GM19193 (cell line): ENCODE measurements around the gene GRAMD4.

Experiments
- POLR2A ChIP-seq: IDR thresholded peaks from 4 replicates; pipeline ENCODE4 v1.6.1; 2011; ENCODE audit not compliant: insufficient read depth, insufficient read length; ENCODE audit errors: extremely low read depth

The GRAMD4 gene

DNA sequence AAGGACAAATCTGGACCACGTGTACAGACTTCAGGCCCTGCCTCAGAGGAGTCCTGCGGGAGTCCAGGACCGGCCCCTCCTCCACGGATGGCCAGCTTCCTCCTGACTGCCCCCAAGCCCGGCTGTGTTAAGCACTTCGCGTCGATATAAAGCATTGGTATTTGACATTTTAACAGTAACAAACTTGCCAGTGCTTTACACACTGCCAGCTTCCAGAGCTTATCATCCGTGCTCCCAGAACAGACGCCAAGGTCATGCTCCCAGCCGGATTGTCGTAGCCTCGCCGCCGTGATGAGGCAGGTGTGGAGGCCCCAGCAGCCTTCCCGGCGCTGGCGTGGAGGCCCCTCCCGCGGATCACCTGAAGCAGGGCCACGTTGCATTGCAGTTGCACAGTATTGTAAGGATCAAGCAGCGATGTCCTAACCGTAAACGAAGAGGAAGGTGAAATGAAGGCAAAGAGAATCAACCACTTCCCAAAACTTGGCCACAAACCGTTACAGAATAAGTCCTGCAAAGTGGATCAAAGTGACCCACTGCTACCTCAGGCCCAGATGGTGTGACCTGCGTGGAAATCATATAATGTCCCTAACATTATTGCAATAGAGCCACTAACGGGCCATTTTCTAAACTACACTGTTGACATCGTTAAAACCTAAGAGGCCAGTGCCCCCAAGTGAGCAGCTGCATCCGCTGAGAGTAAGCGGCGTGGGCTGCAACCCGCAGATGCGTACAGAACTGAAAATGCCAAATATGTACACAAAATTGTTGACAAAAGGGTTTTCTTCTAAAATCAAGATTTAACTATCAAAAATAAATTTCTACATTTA, 66.2 kb downstream of the GRAMD4 start:
- no peak for TF ChIP-seq POLR2A

DNA sequence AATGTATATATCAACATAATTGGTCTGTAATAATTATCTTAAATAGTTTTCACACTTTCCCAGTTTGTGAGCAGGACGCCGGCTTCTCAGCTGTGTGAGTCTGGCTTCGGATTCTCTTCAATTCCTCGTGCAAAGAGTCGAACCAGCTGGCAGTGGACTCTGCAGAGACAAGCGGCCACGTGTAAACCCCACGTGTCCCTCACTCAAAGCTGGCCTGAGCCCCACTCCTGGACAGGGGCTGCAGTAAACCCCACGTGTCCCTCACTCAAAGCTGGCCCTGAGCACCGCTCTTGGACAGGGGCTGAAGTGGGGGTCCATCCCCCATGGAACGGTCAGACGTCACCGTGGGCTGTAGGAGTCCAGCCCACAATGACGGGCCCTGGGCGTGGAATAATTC, 66.9 kb downstream of the GRAMD4 start:
- TF ChIP-seq POLR2A: no peak

DNA sequence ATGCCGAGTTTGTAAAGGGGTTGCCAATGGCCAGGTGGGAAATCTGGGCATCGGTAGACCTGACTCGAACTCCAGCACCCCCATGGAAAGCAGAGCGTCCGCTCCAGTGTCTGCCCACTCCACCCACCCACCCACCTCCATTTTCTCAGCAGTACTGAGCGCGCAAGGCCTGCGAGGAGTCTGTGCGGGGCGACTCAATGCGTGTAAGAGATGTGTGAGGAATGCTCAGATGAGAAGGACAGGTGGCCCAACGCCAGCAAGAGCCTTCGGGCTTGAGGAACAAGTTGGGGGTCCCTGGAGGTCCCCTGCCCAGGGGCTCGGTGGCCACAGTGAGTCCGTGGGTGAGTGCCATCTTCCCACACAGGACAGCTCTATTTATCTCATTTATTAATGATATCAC, 67.3 kb downstream of the GRAMD4 start:
- no peak for TF ChIP-seq POLR2A

DNA sequence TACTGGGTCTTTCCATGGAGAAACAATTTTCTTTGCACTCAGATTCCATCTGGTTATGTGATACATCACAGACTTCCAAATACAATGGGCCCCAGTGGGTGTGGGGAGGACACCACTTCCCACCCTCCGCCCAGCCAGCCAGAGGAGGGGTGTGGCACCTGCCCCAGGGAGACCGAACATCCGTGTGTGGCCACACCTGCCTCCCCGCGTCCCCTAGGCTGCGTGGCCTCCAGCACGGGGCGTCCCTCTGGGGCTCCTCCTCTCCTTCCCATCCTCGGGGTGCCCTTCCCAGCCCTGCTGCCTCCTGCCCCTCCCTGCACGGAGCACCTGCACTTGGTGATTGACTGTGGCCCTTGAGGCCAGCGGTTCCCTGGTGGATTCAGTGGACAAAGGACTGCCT, 68.8 kb downstream of the GRAMD4 start:
- no peak for TF ChIP-seq POLR2A

DNA sequence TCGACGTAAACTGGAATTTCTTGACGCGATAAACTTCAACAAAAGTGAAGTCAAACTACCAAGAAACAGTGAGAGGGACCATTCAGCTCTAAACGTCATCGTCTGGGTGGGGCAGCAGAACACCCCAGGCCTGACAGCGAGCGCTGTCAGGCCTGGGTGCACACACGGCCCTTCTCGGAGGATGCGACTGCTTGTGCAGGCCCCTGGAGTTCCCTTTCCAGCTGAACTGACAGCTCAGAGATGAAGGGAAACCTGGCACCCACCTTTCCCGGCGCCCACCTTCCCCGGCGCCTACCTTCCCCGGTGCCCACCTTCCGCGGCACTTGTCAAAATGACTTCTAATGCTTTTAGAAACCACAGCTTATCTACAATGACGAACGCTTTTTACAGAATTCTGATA, 70.0 kb downstream of the GRAMD4 start:
- no peak for TF ChIP-seq POLR2A

DNA sequence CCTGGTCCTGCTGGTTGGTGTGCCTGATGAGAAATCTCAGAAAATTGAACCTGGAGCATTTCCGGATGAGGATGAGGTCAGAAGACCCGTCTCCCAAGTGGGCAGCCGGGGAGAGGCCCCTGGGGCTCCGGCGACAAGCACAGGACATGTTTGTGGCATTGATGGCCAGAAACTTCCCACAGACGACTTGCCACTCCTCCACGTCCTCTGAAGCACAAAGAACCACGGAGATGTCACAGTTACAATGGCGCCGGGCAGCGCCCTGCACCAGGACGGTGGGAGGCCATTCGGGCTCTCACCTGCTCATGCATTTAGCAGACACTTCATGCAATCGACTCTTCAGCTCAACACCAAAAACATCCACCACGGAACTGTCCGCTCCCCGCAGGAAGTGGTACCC, 71.4 kb downstream of the GRAMD4 start:
- TF ChIP-seq POLR2A: no peak

DNA sequence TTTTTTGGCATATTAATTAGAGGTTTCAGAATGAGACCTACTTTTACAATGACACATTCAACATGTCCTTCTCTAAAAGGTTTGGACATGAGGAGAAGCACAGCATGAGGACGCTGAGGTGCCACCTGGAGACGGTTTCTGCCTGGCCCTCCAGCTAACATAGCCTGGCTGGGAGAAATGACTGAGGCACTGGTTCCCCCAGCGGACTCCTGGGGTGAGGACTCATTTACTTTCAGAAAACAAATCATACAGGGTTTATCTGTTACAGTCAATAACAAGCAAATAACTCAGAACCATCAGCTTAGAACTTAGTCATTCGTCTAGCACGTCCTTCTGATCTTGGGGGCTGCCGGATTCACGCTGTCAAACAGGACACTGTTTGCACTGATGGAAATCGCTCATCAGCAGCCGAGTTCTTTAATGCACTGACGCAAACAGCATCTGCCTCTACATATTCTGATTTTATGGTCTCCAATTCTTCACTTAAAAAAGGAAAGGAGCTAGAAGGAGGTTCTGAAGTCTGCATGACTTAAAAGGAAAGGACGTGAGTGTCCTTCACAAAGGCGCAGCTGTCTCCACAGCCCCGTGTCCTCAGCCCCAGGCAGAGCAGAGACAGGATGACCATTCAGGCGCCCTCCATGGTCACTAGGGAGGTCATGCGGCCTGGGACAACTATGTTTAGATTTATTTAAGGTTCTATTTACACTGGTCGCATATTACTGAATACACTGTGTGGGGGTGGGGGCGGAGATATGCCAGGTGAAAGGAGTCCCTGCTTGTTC, 73.6 kb downstream of the GRAMD4 start:
- no peak for TF ChIP-seq POLR2A

DNA sequence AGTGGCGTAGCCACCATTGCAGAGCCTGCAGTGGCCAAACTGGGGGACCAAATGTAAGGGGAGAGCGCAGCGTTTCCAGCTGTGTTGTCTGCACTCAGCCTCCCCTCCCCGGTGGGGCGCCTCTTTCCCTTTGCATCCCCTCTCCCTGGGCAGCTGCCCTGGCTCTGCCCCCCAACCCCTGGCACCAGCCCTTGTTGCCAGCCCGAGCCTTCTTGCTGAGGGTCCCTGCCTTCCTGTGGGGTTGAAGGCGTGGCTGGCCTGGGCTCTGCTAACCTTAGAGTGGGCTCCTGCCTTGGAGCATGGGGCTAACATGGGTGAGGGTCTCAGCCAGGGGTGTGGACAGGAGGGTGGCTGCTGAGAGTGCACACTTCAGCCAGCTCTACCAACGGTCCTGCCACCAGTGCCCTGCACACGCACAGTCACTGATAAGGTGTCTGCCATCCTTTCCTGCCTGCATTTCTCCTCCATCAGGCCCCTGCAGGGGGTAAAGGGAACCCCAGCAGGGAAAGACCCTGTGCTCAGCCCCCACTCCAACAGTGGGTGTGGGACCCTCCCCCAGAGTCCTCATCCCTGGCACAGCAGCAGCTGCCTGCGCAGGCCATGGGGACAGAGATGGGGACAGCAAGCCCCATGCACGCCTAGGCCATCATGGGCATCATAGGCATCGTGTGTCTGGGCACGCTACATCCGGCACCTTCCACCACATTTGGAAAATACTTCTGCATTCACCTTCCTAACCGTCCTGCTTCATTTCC, 74.4 kb downstream of the GRAMD4 start:
- TF ChIP-seq POLR2A: no peak

DNA sequence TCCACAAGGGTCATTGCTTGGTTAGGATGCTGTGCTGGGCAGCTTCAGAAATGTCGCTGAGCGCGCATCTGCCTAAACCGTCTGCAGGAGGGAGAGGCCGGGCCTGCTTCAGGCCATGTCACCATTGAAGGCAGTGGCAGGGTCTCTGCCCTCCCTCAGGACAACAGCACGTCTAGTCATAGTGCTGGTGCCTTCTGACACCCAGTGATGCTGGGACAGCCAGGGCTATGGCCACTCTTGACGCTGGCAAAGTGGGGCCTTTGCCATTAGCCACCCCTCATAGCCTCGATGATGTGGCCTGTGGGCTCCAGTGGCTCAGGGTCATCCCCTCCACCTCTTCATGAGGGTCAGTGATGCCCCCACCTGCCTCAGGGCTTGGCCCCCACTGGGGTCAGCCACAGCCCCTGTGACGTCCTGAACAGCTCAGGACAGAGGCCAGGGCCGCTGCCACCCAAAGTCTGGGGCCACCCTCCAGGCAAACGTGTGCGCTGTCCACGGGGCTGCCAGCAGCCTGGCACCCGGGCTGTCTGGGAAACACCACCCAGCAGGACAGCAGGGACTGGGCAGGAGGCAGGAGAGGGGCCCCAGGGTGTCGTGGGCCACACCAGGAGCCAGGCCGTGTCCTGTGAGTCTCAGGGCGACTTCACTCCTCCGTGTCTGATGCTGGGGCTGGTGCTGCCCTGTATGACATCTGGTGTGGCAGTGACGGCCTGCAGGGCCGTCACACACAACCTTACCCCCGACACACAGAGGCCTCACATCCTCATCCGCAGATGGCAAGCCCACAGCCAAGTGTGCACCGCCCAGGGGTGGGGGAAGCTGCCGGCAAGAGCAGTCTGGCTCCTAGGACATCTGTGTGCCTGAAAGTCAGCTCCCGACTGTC, 75.4 kb downstream of the GRAMD4 start:
- TF ChIP-seq POLR2A: no peak

DNA sequence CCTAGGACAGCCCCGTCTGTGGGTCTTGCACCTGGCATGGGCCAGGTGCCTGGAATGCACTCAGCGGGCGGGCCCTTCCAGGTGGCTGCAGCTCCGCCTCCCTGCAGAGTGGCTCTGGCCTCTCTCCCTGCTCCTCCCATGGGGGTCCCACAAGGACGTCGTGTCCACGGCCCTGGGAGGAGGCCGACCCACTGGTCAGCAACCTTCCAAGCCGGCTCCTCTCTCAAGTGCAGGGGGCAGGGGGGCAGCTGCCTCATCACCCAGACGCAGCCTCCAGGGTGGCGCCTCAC, 76.0 kb downstream of the GRAMD4 start:
- no peak for TF ChIP-seq POLR2A

DNA sequence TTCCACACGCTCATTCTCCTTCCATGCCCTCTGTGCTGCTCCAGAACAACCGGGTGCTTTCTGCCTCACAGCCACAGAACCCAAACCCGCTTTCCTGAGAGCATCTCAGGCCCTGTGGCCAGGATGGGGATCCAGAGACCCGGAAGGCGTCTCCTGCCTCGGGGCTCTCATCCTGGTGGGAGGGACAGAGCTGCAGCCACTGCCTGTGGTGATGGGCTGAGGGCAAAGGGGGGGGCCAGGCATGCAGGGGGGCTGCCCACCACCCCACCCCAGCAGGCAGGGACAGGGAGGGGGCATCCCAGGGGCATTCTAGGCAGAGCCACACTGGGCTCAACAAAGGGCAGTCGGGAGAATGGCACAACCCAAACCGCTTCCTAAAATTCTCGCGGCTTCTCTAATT, 76.4 kb downstream of the GRAMD4 start:
- TF ChIP-seq POLR2A: no peak

DNA sequence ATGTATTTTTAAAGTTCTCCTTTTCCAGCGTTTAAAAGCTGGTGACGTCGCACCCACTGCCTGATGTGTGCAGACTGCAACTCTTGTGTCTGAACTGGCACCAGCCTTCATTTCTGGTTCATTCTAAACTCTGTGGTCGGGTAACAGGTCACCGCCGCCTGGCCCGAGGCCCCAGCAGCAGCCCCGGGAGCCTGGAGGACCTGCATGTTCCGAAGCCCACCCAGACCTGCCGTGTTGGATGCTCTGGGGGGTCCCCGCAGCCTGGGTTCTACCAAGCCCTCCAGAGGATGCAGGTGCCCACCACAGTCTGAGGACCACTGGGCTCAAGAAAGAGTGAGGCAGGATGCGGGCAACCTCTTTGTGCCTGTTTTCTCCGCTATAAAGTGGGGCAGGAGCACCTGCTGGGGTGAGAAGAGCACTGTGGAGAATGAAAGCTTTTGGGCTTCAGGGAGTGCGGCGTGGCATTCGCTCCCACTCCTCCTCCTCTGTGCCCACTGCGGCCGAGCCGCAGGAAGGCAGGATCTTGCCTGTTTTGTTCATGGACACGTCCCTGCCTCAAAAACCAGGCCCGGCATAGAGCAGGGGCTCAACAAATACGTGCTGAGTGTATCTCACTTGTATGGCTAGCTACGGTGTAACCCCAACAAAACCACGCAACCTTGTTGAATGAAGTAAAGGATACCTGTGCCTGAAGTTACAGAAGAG, 77.8 kb downstream of the GRAMD4 start:
- no peak for TF ChIP-seq POLR2A

DNA sequence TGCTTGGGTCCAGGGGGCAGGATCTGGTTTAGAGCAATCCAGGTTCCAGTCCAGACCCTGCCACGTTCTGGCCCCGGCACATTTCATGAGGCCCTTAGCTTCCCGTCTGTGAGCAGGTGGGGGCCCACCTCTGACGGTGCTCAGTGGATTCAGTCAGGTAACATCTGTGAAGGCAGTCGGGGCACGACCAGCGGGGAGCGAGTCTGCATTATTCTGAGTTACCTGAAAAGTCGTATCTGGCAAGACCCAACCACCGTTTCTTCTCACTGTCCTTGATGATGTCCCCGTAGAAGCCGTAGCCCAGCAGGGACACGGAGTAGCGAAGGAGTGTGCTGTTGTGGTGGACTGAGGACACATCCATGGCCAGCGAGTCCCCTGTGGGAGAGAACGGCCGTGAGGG, 78.9 kb downstream of the GRAMD4 start:
- no peak for TF ChIP-seq POLR2A

DNA sequence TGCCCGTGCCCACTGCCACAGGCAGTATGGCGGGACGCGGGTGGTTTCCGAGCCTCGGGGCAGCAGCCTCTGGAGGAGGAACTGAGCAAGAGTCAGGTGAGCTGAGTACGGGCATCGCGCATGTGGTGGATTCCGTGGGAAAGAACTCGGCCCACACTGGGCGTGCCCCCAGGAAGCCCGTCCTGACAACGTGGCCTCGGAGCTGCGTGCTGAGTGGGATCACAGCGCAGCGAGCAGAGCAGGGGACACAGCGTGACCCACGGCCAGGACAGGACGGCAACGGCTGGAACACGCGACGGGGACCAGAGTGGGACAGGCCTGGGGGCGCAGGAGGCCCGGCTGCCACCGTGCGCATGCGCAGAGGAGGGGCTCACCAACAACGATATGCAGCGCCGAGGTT, 81.1 kb downstream of the GRAMD4 start:
- no peak for TF ChIP-seq POLR2A
